Activated CD8-positive, alpha-beta T cell treated with anti-CD3 and anti-CD28 coated beads, Interleukin-2, amount 10 ng/mL, durations not matched to agents 7 days and 5 days (primary cell): ENCODE measurements around the gene RXRA. TPM values are rescaled to one million over a fixed set of nuclear protein-coding genes. Genes with fewer than 3 reads are reported as not detected.

ENCODE experiments used
- ATAC-seq: fragments of 150-1000 bp; cut with Tn5 transposase; one replicate; pipeline ENCODE4 v1.10.0; 2021; ENCODE audit warnings: moderate library complexity
- CTCF ChIA-PET: fragments of 350-600 bp; sonication (Branson Sonifier 250); formaldehyde crosslinking; loops from one replicate; lab custom pipeline; 2021; ENCODE audit warnings: antibody characterized with exemption; lab: Charles Lee
- POLR2A ChIA-PET: fragments of 350-600 bp; sonication (Branson Sonifier 250); formaldehyde crosslinking; loops from one replicate; lab custom pipeline; 2021; ENCODE audit warnings: antibody characterized with exemption; lab: Charles Lee
- DNase-seq: peaks from one replicate; pipeline ENCODE4 v3.0.0-alpha.2; 2020
- H3K27ac Mint-ChIP-seq: one replicate; pipeline ENCODE4 v1.8.0; 2021; ENCODE audit warnings: mild to moderate bottlenecking, mixed read lengths
- H3K27me3 Mint-ChIP-seq: one replicate; pipeline ENCODE4 v1.8.0; 2021; ENCODE audit warnings: low read depth, mixed read lengths
- H3K36me3 Mint-ChIP-seq: one replicate; pipeline ENCODE4 v1.8.0; 2021; ENCODE audit warnings: low read depth, mixed read lengths
- H3K4me1 Mint-ChIP-seq: one replicate; pipeline ENCODE4 v1.8.0; 2021; ENCODE audit warnings: low read depth, mixed read lengths
- H3K4me3 Mint-ChIP-seq: one replicate; pipeline ENCODE4 v1.8.0; 2021; ENCODE audit warnings: mild to moderate bottlenecking, mixed read lengths
- H3K9me3 Mint-ChIP-seq: one replicate; pipeline ENCODE4 v1.8.0; 2022; ENCODE audit warnings: mixed read lengths; ENCODE audit not compliant: insufficient read depth
- total RNA-seq, 2 experiments: library from RNA; stranded (reverse); gene quantifications; one replicate each; pipeline ENCODE4 v1.2.3, GENCODE V29; 2021

Gene RXRA
- total RNA-seq, 2 experiments from 2014 or later: 3.8 to 4.2 TPM

DNA sequence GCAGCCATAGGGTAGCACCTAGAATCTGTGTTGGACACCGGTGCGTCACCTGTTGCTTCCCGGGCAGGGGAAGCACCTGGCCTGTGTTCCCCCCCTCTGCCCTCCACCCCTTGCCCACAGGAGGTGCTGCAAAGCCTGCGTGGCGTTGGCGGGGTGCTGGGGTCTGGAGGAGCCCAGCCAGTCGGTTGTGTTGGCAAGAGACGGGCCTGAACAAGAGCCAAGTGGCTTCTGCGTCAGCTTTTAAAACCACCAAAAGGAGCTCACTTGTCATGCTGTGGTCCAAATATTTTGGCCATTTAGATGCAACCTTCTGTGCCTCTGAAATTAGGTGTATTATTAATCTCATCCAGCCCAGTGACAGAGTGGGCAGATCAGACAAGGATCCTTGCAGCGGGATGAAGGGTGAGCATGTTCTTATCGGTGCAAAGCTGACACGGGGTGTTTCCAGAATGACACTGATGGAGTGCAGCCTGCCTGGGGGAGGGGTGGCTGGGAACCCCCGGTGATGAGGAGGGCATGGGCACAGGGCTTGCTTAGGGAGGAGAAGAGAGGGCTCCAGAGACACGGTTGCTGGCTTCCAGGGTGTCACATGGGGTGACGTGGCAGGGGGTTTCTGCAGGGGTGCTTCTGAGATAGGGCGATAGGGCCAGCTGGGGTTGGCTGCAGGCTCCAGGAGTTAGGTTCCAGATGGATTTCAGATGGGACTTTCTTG, 9.7 kb upstream of the RXRA start:
- no peak overlapping the region for H3K4me3 Mint-ChIP-seq
- H3K27me3 Mint-ChIP-seq: peaks cover 16% of the 10 kb centered on the region
- DNase-seq: no peak
- H3K4me1 Mint-ChIP-seq: no peaks in the 10 kb centered on the region
- ChIA-PET POLR2A (no interaction called here), CTCF (no interaction called here)
- H3K9me3 Mint-ChIP-seq: no peaks in the 10 kb centered on the region
- H3K36me3 Mint-ChIP-seq: no peaks in the 10 kb centered on the region
- no peak overlapping the region for H3K27ac Mint-ChIP-seq
- ATAC-seq: no peak

DNA sequence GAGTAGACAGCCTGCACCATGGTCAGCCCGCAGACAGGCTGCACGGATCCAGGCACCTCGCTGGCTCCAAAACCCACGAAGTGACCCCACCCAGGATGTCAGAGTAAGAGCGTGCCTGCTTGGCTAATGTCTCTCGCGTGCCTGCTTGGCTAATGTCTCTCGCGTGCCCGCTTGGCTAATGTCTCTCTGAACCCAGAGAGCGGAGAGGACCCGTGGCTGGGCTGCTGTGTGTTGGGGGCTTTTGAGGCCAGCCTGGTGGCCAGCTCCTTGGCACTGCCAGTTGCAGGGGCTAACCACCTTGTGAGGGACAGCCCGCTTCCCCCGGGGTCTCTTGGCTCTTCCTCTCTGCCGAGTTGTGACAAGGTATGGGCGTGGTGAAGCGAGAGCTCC, 8.9 kb upstream of the RXRA start:
- Mint-ChIP-seq H3K4me3 (no peak overlapping the region), H3K9me3 (no peaks in the 10 kb centered on the region), H3K36me3 (no peaks in the 10 kb centered on the region), H3K4me1 (no peaks in the 10 kb centered on the region), H3K27ac (no peak overlapping the region), H3K27me3 (peaks cover 14% of the 10 kb centered on the region)
- ChIA-PET CTCF (no interaction called here), POLR2A (interaction anchor here (0.6 kb wide), 1 partner anchor 348 kb away, joined by 3 read pairs; no protein-coding TSS in a partner anchor)
- ATAC-seq (no peak), DNase-seq (no peak)

DNA sequence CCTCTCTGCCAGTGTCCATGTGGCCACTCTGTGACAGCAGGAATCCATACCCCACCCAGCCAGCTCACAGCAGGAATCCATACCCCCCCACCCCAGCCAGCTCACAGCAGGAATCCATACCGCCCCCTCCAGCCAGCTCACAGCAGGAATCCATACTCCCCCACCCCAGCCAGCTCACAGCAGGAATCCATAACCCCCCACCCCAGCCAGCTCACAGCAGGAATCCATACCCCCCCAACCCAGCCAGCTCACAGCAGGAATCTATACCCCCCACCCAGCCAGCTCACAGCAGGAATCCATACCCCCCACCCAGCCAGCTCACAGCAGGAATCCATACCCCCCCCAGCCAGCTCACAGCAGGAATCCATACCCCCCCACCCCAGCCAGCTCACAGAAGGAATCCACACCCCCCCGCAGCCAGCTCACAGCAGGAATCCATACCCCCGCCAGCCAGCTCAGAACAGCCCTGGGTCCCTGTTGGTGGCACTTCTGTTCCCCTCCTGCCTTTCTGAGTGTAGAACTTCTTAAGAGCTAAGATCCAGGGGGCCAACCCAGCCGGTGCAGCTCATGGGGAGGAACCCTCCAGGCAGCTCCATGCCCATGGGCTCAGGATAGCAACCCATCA, 8.4 kb upstream of the RXRA start:
- ChIA-PET CTCF (no interaction called here), POLR2A (interaction anchor here (0.6 kb wide), 1 partner anchor 347 kb away, joined by 3 read pairs; no protein-coding TSS in a partner anchor)
- H3K36me3 Mint-ChIP-seq: no peaks in the 10 kb centered on the region
- ATAC-seq: no peak
- H3K4me1 Mint-ChIP-seq: no peaks in the 10 kb centered on the region
- no peaks in the 10 kb centered on the region for H3K9me3 Mint-ChIP-seq
- H3K27ac Mint-ChIP-seq: no peak overlapping the region
- H3K4me3 Mint-ChIP-seq: no peak overlapping the region
- peaks cover 11% of the 10 kb centered on the region for H3K27me3 Mint-ChIP-seq
- no peak for DNase-seq

DNA sequence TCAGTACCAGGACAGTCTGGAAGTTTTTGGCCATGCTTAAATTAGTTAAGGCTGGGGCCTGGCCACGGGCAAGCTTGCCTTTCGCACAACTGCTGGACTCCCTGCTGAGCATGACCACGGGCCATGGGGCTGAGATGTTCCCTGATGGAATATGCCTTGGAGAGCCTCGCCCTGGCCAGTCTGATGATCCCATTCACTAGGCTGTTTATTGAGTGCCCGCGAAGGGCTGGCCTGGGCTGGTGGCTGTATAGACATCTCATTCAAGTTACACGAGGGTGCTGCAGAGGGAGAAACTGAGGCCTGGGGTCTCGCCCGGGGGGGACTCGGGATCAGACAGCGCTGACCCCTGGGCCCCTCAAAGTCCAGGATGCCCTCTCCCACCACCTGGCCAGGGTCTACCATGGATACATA, 7.8 kb upstream of the RXRA start:
- DNase-seq: no peak
- Mint-ChIP-seq H3K9me3 (no peaks in the 10 kb centered on the region), H3K27me3 (peaks cover 12% of the 10 kb centered on the region), H3K27ac (no peak overlapping the region), H3K36me3 (no peaks in the 10 kb centered on the region), H3K4me1 (no peaks in the 10 kb centered on the region), H3K4me3 (no peak overlapping the region)
- ChIA-PET CTCF (no interaction called here), POLR2A (no interaction called here)
- no peak for ATAC-seq

DNA sequence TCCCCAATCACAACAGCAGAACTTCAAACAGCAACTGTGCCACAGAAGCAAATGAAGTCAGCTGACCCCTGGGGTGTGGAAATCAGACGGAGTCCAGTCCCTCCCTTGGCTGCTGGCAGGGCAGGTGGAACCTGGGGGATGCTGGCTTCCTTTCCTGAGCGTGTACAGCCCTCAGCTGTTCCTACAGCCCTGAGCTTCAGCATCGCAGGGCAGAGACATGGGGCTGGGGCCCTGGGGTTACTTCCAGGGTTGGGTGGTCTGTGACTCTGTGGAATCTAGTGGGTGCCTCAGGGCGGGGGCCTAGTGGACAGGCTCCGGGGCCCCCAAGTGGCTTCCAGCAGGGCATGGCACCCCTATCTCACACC, 7.3 kb upstream of the RXRA start:
- H3K4me1 Mint-ChIP-seq: no peaks in the 10 kb centered on the region
- CTCF ChIA-PET: no interaction called here
- no peak overlapping the region for H3K4me3 Mint-ChIP-seq
- DNase-seq (no peak), ATAC-seq (no peak)
- no peaks in the 10 kb centered on the region for H3K36me3 Mint-ChIP-seq
- H3K27ac Mint-ChIP-seq: no peak overlapping the region
- POLR2A ChIA-PET: no interaction called here
- H3K27me3 Mint-ChIP-seq: peaks cover 13% of the 10 kb centered on the region
- no peaks in the 10 kb centered on the region for H3K9me3 Mint-ChIP-seq

DNA sequence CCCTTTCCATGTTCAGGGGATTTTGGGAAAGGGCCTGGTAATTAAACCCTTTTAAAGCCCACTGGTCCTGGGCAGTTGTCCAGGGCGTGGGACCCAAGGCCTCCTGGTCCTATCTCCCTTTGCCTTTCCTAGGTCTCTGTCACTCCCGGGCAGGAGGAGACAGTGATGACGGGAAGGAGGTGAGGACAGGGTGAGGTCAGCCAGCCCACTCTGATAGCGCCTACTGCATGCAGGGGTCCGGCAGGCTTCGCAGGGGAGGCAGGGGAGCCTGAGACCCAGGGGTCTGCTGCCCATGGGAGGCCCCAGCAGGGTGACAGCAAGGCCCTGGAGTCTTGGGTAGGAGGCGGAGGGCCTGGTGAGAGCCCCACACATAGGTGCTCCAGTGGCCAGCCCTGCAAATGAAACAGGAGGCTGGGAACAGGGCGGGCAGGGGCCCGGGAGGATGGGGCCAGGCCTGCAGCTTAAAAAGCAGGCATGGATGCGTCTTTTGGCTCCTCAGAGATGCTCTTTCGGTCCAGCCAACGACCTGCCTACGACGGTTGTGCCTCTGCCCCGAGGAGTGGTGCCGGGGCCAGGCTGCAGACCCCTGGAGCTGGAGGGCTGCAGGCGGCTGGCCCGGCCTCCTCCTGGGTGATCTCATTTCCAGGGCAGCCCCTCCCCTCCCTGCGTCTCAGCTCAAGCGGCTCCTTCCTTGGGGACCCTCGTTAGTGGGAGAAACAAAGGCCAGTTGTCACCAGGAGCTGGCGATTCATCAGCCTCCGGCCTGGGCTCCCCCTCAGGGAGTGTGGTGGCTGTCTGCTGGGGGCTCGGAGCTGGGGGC, 6.7 kb upstream of the RXRA start:
- no peaks in the 10 kb centered on the region for H3K36me3 Mint-ChIP-seq
- no peak for ATAC-seq

DNA sequence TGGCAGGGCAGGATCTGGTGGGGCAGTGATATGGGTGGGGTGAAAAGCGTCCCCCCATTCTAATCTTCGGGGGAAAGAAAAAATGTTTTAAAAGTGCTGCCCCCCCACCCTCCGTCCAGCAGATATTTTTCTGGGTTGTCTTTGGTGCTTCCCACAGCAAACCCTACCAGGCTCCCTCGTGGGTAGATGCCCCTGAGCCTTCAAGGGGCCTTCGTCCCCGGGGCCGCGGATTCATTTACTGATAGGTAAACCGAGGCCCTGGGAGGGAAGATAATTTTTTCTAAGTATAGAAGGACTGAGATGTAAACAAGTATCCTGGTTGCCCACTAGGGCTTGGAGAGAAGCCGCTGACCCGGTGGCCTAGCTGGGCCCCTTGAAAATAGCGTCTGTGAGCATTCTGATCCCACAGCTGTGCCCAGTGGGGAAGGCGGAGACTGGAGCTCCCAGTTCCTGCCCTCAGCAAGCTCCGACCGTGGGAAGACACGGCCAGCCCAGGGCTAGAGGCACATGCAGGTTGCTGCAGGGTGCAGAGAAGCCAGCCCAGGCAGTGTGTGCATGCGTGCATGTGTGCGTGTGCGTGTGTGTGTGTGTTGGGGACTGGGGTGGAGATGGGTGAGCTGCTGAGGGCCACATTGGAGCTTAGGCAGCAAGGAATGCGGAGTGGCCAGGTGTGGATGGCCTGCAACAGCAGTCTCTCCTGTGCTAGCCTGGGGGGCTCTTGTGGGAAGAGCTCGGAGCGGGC, 6.0 kb upstream of the RXRA start:
- ATAC-seq (no peak), DNase-seq (no peak)
- POLR2A ChIA-PET: no interaction called here
- peaks cover 24% of the 10 kb centered on the region for H3K27me3 Mint-ChIP-seq
- no peaks in the 10 kb centered on the region for H3K9me3 Mint-ChIP-seq
- H3K4me3 Mint-ChIP-seq: no peak overlapping the region
- CTCF ChIA-PET: no interaction called here
- peaks cover 3% of the 10 kb centered on the region for H3K4me1 Mint-ChIP-seq
- H3K27ac Mint-ChIP-seq: no peak overlapping the region
- H3K36me3 Mint-ChIP-seq: no peaks in the 10 kb centered on the region

More for the DNA sequence above, 6.7 kb upstream of the RXRA start:
- Mint-ChIP-seq H3K4me3 (no peak overlapping the region), H3K27ac (no peak overlapping the region), H3K27me3 (peaks cover 19% of the 10 kb centered on the region), H3K4me1 (peaks cover under 1% of the 10 kb centered on the region), H3K9me3 (no peaks in the 10 kb centered on the region)
- CTCF ChIA-PET: no interaction called here
- DNase-seq: no peak
- POLR2A ChIA-PET: no interaction called here

DNA sequence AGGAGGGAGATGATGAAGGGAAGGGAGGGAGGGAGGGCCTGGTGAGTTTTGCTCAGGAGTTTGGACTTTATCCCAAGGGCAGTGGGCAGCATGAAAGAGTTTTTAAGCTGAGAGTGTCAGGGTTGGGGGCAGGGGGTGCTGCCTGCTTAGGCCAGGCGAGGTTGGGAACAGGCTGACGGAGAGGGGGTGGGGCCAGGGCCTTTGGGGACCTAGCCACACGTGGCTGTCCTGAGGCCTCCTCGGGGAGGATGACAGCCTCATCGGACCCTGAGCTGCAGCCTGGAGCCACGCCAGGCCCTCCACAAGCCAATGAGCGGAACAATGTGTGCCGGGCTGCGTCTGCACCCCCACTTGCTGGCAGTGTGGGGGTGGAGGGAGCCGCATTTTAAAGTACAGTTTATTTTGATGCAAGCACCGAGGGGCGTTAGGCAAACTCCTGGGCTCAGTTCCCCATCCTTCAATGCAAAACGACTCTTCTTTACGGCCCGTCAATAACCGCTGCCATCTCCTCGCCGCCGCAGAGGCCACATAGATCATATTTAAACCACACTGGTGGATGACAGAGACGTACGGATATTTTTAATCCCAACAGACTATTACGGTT, 5.3 kb upstream of the RXRA start:
- CTCF ChIA-PET: no interaction called here
- no peak for DNase-seq

DNA sequence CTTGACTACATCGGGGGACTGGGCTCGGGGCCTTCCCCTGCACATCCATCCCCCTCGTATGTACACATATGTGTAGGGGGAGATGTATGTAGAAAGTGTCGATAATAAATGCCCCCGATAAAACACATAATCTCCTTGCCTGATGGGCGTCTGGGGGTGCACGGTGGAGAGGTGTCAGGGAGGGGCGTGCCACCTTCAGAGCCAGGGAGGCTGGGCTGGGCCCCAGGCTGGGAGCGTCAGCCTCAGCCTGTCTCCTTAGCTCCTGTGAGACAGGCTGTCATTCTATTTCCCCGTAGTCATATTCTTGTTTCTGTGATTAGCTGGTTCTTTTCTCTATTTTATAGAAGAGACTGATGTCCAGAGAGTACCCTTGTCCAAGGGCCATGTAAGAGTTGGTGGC, 4.7 kb upstream of the RXRA start:
- no peaks in the 10 kb centered on the region for H3K9me3 Mint-ChIP-seq
- no peak for ATAC-seq
- DNase-seq: no peak
- peaks cover 3% of the 10 kb centered on the region for H3K4me1 Mint-ChIP-seq
- no peak overlapping the region for H3K27ac Mint-ChIP-seq
- no peaks in the 10 kb centered on the region for H3K36me3 Mint-ChIP-seq
- ChIA-PET POLR2A (no interaction called here), CTCF (no interaction called here)
- peaks cover 26% of the 10 kb centered on the region for H3K27me3 Mint-ChIP-seq
- no peak overlapping the region for H3K4me3 Mint-ChIP-seq

More for the DNA sequence above, 5.3 kb upstream of the RXRA start:
- no peaks in the 10 kb centered on the region for H3K9me3 Mint-ChIP-seq
- POLR2A ChIA-PET: no interaction called here
- no peaks in the 10 kb centered on the region for H3K36me3 Mint-ChIP-seq
- H3K27me3 Mint-ChIP-seq: peaks cover 26% of the 10 kb centered on the region
- H3K27ac Mint-ChIP-seq: no peak overlapping the region
- no peak for ATAC-seq
- peaks cover 3% of the 10 kb centered on the region for H3K4me1 Mint-ChIP-seq
- no peak overlapping the region for H3K4me3 Mint-ChIP-seq

DNA sequence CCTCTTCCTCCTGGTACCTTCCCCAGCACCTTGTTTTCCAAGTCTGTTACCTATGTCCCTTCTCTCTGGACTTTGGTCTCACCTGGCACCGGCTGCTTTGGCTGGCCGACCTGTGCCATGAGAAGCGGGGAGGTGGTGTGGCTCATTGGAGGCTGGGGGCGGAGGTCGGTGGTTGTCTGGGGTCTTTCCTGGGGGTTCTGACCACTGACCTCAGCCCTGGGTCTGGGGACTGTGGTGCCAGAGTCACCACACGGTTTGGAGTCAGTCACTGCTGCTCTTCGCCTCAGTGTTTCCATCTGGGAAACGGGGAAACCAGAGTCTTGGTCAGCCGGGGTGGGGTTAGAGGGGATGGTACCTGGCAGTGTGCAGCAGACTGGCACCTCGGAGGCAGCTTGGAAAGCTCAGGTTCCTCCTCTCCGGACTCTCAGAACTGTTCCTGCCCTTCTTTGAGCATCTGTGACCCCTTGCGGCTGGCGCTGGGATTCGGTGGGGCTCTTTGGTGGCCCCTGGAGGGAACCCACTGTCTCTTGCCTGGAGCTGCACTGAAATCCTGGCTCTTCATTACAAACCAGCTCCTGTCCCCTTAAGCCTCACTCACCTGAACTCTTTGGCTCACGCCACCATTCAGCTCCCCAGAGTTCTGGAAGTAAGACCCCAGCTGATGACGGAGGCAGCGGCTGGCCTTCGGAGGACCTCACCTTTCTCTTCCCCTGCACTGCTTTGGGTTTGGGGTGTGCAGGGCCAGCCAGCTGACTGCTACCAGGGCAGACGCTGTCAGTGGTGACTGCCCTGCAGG, 4.1 kb upstream of the RXRA start:
- Mint-ChIP-seq H3K27me3 (peaks cover 24% of the 10 kb centered on the region), H3K36me3 (no peaks in the 10 kb centered on the region), H3K27ac (no peak overlapping the region), H3K4me1 (peaks cover 3% of the 10 kb centered on the region), H3K9me3 (no peaks in the 10 kb centered on the region), H3K4me3 (no peak overlapping the region)
- CTCF ChIA-PET: interaction anchor here (0.9 kb wide), 1 partner anchor 71 kb away, joined by 3 read pairs; no protein-coding TSS in a partner anchor
- DNase-seq (no peak), ATAC-seq (no peak)
- POLR2A ChIA-PET: no interaction called here
